CD14-positive monocyte (primary cell): ENCODE measurements around the gene CCDC194. TPM values are rescaled to one million over a fixed set of nuclear protein-coding genes. Genes with fewer than 3 reads are reported as not detected.

Source experiments
- DNase-seq, 3 donors: peaks; one replicate each; pipeline ENCODE4 v3.0.0-alpha.2; 2011 to 2022
- H2AFZ ChIP-seq: 2 replicates; pipeline ENCODE4 v1.6.0; 2012; ENCODE audit warnings: mild to moderate bottlenecking, low read depth, low read length, inconsistent platforms; ENCODE audit not compliant: insufficient read depth, poor library complexity, severe bottlenecking
- H3K27ac ChIP-seq, 2 donors: 1 replicate in 1 of 2; 2 replicates in 1 of 2; pipeline ENCODE4 v1.5.1; 2012 to 2013; ENCODE audit warnings: low read length in 2 of 2, control low read depth in 1 of 2, inconsistent platforms in 1 of 2, low read depth in 1 of 2, mild to moderate bottlenecking in 1 of 2
- H3K27me3 ChIP-seq, 2 donors: one replicate each; pipeline versions ENCODE4 v1.6.0 to v1.6.1; 2011 to 2013; ENCODE audit warnings: low read length in 2 of 2; ENCODE audit not compliant: control insufficient read depth in 2 of 2, insufficient read depth in 2 of 2
- H3K36me3 ChIP-seq, 2 donors: replicated peaks in 1 of 2; 1 replicate in 1 of 2; 2 replicates in 1 of 2; pipeline versions ENCODE4 v1.5.1 to v1.6.1; 2012 to 2013; ENCODE audit warnings: low read length in 2 of 2, control low read depth in 1 of 2, inconsistent platforms in 1 of 2, mild to moderate bottlenecking in 1 of 2; ENCODE audit not compliant: insufficient read depth in 2 of 2, control insufficient read depth in 1 of 2
- H3K4me1 ChIP-seq, 2 donors: 1 replicate in 1 of 2; 2 replicates in 1 of 2; pipeline versions ENCODE4 v1.5.1 to v1.6.1; 2012 to 2013; ENCODE audit warnings: low read length in 2 of 2, control low read depth in 1 of 2, inconsistent platforms in 1 of 2, mild to moderate bottlenecking in 1 of 2, moderate library complexity in 1 of 2; ENCODE audit not compliant: insufficient read depth in 2 of 2, control insufficient read depth in 1 of 2
- H3K4me2 ChIP-seq: replicated peaks from 2 replicates; pipeline ENCODE3; 2012; ENCODE audit warnings: low read length, moderate library complexity, mild to moderate bottlenecking; ENCODE audit not compliant: poor library complexity, severe bottlenecking; ENCODE audit errors: extremely low read depth
- H3K4me3 ChIP-seq, 3 experiments: fragments of 200-600 bp in 1 of 3; sonication (generic) in 1 of 3; replicated peaks in 1 of 3; 1 replicate in 2 of 3; 2 replicates in 1 of 3; pipeline ENCODE4 v1.5.1; 2011 to 2013; ENCODE audit warnings: low read length in 3 of 3, mild to moderate bottlenecking in 3 of 3, control low read depth in 2 of 3, low read depth in 2 of 3, inconsistent platforms in 1 of 3, moderate library complexity in 1 of 3
- H3K79me2 ChIP-seq: 2 replicates; pipeline ENCODE4 v1.6.0; 2012; ENCODE audit warnings: mild to moderate bottlenecking, control low read depth, inconsistent platforms, low read length, moderate library complexity; ENCODE audit not compliant: insufficient read depth
- H3K9ac ChIP-seq: 2 replicates; pipeline ENCODE4 v1.6.0; 2017; ENCODE audit warnings: low read length, mild to moderate bottlenecking; ENCODE audit not compliant: insufficient read depth, poor library complexity, severe bottlenecking
- H3K9me3 ChIP-seq, 2 donors: replicated peaks in 1 of 2; 1 replicate in 1 of 2; 2 replicates in 1 of 2; pipeline versions ENCODE4 v1.5.1 to v1.6.1; 2012 to 2013; ENCODE audit warnings: low read length in 2 of 2, control low read depth in 1 of 2; ENCODE audit not compliant: control insufficient read depth in 1 of 2, insufficient read depth in 1 of 2
- H4K20me1 ChIP-seq: 2 replicates; pipeline ENCODE4 v1.6.0; 2012; ENCODE audit warnings: mild to moderate bottlenecking, low read length, control low read depth, moderate library complexity; ENCODE audit not compliant: insufficient read depth
- H3K27ac Mint-ChIP-seq, 7 donors: one replicate each; pipeline ENCODE4 v1.8.0; 2020; ENCODE audit warnings: mild to moderate bottlenecking in 7 of 7, mixed read lengths in 7 of 7, moderate library complexity in 6 of 7, inconsistent platforms in 2 of 7
- H3K27me3 Mint-ChIP-seq, 3 donors: one replicate each; pipeline ENCODE4 v1.8.0; 2021 to 2022; ENCODE audit warnings: low read depth in 3 of 3, mild to moderate bottlenecking in 3 of 3, mixed read lengths in 3 of 3, moderate library complexity in 3 of 3, inconsistent platforms in 1 of 3
- H3K36me3 Mint-ChIP-seq, 2 donors: one replicate each; pipeline ENCODE4 v1.8.0; 2020; ENCODE audit warnings: mixed read lengths in 2 of 2, inconsistent platforms in 1 of 2, mild to moderate bottlenecking in 1 of 2
- H3K4me1 Mint-ChIP-seq: one replicate; pipeline ENCODE4 v1.8.0; 2020; ENCODE audit warnings: mild to moderate bottlenecking, mixed read lengths
- H3K4me3 Mint-ChIP-seq, 2 donors: one replicate each; pipeline ENCODE4 v1.8.0; 2020; ENCODE audit warnings: mild to moderate bottlenecking in 2 of 2, mixed read lengths in 2 of 2, moderate library complexity in 1 of 2
- H3K9me3 Mint-ChIP-seq, 7 donors: one replicate each; pipeline ENCODE4 v1.8.0; 2020 to 2022; ENCODE audit warnings: mixed read lengths in 7 of 7, mild to moderate bottlenecking in 6 of 7, moderate library complexity in 6 of 7, inconsistent platforms in 2 of 7
- WGBS: methylation state at CpG from one replicate; pipeline ENCODE4 v1.1.5; 2013; ENCODE audit warnings: missing lambda C conversion rate; ENCODE audit not compliant: insufficient coverage; 5-methylcytosine and 5-hydroxymethylcytosine counted together
- intact Hi-C, 2 donors: fragments of 100-400 bp; cut with micrococcal nuclease; formaldehyde crosslinking; loops; one replicate each; pipeline versions ENCODE4 v1.15.0 to v1.15.1; 2023
- polyA plus RNA-seq, 3 donors: library from polyadenylated mRNA; depleted of rRNA in 1 of 3; unstranded in 2 of 3; stranded (reverse) in 1 of 3; fragments of 300-500 nt in 2 of 3; fragments of >200 nt in 1 of 3; fragmentation: Illumina TruSeq in 2 of 3; gene quantifications; 1 replicate in 2 of 3; 2 replicates in 1 of 3; pipeline ENCODE4 v1.2.3, GENCODE V29; 2012 to 2021
- TF ChIP-seq, protein P1 (sequence below): fragments of 200-600 bp; IDR thresholded peaks from one replicate; pipeline ENCODE4 v1.8.0; 2022; ENCODE audit warnings: antibody characterized with exemption, mild to moderate bottlenecking

Gene CCDC194
- polyA plus RNA-seq, 3 donors: 0.52 TPM; not detected in 2

DNA sequence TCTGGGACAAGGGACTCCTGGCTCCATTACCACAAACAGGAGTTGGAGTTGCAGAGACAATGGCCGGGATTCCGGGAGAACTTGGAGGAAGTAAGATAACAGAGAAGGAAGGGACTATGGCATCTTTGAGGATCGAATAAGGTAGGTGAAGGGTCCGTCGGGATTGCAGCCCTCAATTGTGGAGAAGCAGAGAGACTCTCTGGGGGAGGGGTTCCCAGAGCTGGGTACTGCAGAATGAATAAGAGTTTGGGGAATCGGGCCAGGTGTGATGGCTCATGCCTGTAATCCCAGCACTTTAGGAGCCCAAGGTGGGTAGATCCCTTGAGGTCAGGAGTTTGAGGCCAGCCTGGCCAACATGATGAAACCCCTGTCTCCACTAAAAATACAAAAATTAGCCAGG lies 7.6 kb upstream of the CCDC194 start:
- H3K27ac Mint-ChIP-seq: peak overlapping the region in 1 of 7 donors; percentile 52
- no peak overlapping the region for H2AFZ ChIP-seq
- H3K36me3 Mint-ChIP-seq: peaks cover 29 to 61% of the 10 kb centered on the region in 2 donors
- no peaks in the 10 kb centered on the region for H3K9me3 ChIP-seq
- peaks cover 0 to 3% (median 0%) of the 10 kb centered on the region in 7 donors for H3K9me3 Mint-ChIP-seq
- peaks cover 31% of the 10 kb centered on the region for H4K20me1 ChIP-seq
- no peak overlapping the region for H3K9ac ChIP-seq
- H3K27me3 Mint-ChIP-seq: peaks cover 0 to 1% (median 0%) of the 10 kb centered on the region in 3 donors
- TF ChIP-seq, protein P1, sequence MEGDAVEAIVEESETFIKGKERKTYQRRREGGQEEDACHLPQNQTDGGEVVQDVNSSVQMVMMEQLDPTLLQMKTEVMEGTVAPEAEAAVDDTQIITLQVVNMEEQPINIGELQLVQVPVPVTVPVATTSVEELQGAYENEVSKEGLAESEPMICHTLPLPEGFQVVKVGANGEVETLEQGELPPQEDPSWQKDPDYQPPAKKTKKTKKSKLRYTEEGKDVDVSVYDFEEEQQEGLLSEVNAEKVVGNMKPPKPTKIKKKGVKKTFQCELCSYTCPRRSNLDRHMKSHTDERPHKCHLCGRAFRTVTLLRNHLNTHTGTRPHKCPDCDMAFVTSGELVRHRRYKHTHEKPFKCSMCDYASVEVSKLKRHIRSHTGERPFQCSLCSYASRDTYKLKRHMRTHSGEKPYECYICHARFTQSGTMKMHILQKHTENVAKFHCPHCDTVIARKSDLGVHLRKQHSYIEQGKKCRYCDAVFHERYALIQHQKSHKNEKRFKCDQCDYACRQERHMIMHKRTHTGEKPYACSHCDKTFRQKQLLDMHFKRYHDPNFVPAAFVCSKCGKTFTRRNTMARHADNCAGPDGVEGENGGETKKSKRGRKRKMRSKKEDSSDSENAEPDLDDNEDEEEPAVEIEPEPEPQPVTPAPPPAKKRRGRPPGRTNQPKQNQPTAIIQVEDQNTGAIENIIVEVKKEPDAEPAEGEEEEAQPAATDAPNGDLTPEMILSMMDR: no peak
- peaks cover 27 to 46% of the 10 kb centered on the region in 2 donors for H3K36me3 ChIP-seq
- no peak overlapping the region for H3K4me2 ChIP-seq
- peaks cover 27% of the 10 kb centered on the region for H3K4me1 Mint-ChIP-seq
- H3K27me3 ChIP-seq: no peaks in the 10 kb centered on the region
- intact Hi-C loops: no loop called here
- no peak overlapping the region for H3K27ac ChIP-seq
- no peak for DNase-seq
- WGBS: 100% methylated on average over 1 of the region's 6 CpGs
- peaks cover 27 to 35% of the 10 kb centered on the region in 2 donors for H3K4me1 ChIP-seq
- peaks cover 43% of the 10 kb centered on the region for H3K79me2 ChIP-seq
- no peak overlapping the region for H3K4me3 Mint-ChIP-seq
- no peak overlapping the region for H3K4me3 ChIP-seq

DNA sequence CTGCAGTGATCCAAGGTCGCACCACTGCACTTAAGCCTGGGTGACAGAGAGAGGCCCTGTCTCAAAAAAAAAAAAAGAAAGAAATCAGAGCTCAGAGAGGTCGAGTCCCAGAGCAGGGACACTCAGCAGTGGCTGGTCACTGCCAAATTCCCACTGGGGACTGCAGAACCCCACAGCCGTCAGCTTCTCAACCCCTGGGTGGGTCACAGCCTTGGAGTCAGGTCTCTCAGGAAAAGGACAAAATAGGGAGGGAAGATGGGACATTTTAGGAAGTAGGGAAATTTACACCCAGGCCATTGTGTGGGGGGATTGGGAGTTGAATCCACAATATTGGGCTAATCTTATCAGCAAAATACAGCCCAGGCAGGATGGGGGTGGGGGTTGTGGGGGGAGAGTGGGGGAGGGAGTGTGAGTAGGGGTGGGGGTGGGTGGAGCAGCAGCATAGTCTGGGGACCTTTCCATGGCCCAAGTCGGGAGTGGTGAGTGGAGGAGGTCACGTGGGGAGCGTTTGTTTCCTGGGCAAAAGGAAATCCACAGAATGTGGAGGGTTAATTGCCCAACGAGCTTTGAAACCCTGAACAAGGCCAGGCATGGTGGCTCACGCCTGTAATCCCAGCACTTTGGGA lies 5.0 kb upstream of the CCDC194 start:
- no peak for DNase-seq
- intact Hi-C loops: loop anchor here in 1 of 2 donors (5.0 kb wide), 1 partner anchor 68 kb away; no protein-coding TSS in a partner anchor
- peaks cover 17% of the 10 kb centered on the region for H3K79me2 ChIP-seq
- peaks cover 19 to 24% of the 10 kb centered on the region in 2 donors for H3K4me1 ChIP-seq
- Mint-ChIP-seq H3K36me3 (peaks cover 29 to 61% of the 10 kb centered on the region in 2 donors), H3K4me3 (no peak overlapping the region), H3K27me3 (peaks cover 0 to 1% (median 0%) of the 10 kb centered on the region in 3 donors), H3K4me1 (peaks cover 17% of the 10 kb centered on the region), H3K9me3 (peaks cover 0 to 3% (median 0%) of the 10 kb centered on the region in 7 donors), H3K27ac (no peak overlapping the region)
- no peaks in the 10 kb centered on the region for H3K9me3 ChIP-seq
- H3K4me3 ChIP-seq: no peak overlapping the region
- 35% methylated on average over 7 of the region's 8 CpGs for WGBS
- no peak overlapping the region for H3K27ac ChIP-seq
- no peaks in the 10 kb centered on the region for H3K27me3 ChIP-seq
- no peak overlapping the region for H3K9ac ChIP-seq
- H4K20me1 ChIP-seq: peaks cover 21% of the 10 kb centered on the region
- TF ChIP-seq, protein P1: no peak
- no peak overlapping the region for H3K4me2 ChIP-seq
- H2AFZ ChIP-seq: no peak overlapping the region
- peaks cover 27 to 46% of the 10 kb centered on the region in 2 donors for H3K36me3 ChIP-seq
